AG04449 (cell line): ENCODE data around the gene STXBP5.

ENCODE experiments used
- CTCF ChIA-PET: fragments of 350-600 bp; formaldehyde crosslinking; extraction: SDS; loops from one replicate; lab custom pipeline; 2021; ENCODE audit warnings: antibody characterized with exemption; lab: Yijun Ruan, JAX
- POLR2A ChIA-PET: fragments of 400-600, 350-600 bp; formaldehyde crosslinking; extraction: SDS; loops from one replicate; lab custom pipeline; 2020; ENCODE audit warnings: antibody characterized with exemption, inconsistent platforms; lab: Yijun Ruan, JAX
- DNase-seq: peaks from one replicate; pipeline ENCODE4 v3.0.0-alpha.2; 2010; ENCODE audit warnings: low read depth, low spot score
- H3K4me3 ChIP-seq: 2 replicates; pipeline ENCODE4 v1.5.1; 2011; ENCODE audit warnings: low read depth, mild to moderate bottlenecking, control low read depth, low read length
- CTCF ChIP-seq: IDR thresholded peaks from one replicate; pipeline ENCODE4 v1.5.1; 2011; ENCODE audit warnings: mild to moderate bottlenecking, moderate library complexity, low read length, control low read depth, inconsistent platforms; ENCODE audit not compliant: insufficient read depth; ENCODE audit errors: missing control alignments

Gene STXBP5

GRCh38 chr6:147218797-147219196, 14.6 kb downstream of the STXBP5 start:
- POLR2A ChIA-PET = no interaction called here
- H3K4me3 ChIP-seq = no peak overlapping the region
- CTCF ChIA-PET = no interaction called here
- TF ChIP-seq CTCF = no peak
- no peak for DNase-seq

- POLR2A ChIA-PET = no interaction called here
- no peak for DNase-seq
- TF ChIP-seq CTCF = no peak
- CTCF ChIA-PET = interaction anchor here (1.2 to 1.5 kb wide), 3 partner anchors 11 to 317 kb away, joined by 3 to 5 read pairs (median 3); no protein-coding TSS in a partner anchor
- H3K4me3 ChIP-seq = no peak overlapping the region
These were observed 15.2 kb downstream of the STXBP5 start for GRCh38 chr6:147219463-147219862.

- CTCF ChIA-PET = interaction anchor here (1.2 to 1.5 kb wide), 3 partner anchors 10 to 318 kb away, joined by 3 to 5 read pairs (median 3); no protein-coding TSS in a partner anchor
- POLR2A ChIA-PET = no interaction called here
- no peak overlapping the region for H3K4me3 ChIP-seq
- DNase-seq = no peak
- no peak for TF ChIP-seq CTCF
These were observed 16.1 kb downstream of the STXBP5 start for GRCh38 chr6:147220345-147220744.

- POLR2A ChIA-PET = interaction anchor here (0.6 kb wide), 1 partner anchor 11 kb away, joined by 3 read pairs; no protein-coding TSS in a partner anchor
These were observed 17.5 kb downstream of the STXBP5 start for GRCh38 chr6:147221739-147222138.

GRCh38 chr6:147222160-147222838, 18.1 kb downstream of the STXBP5 start:
- POLR2A ChIA-PET = no interaction called here
- CTCF ChIA-PET = interaction anchor here (1.0 to 2.3 kb wide), 6 partner anchors 8 to 320 kb away, joined by 3 to 9 read pairs (median 4); no protein-coding TSS in a partner anchor
- peak; percentile 23 for TF ChIP-seq CTCF
- no peak for DNase-seq
- H3K4me3 ChIP-seq = no peak overlapping the region

More at GRCh38 chr6:147221739-147222138, 17.5 kb downstream of the STXBP5 start:
- no peak for DNase-seq
- CTCF ChIA-PET = interaction anchor here (1.0 to 2.3 kb wide), 5 partner anchors 9 to 294 kb away, joined by 3 to 8 read pairs (median 3); no protein-coding TSS in a partner anchor
- H3K4me3 ChIP-seq = no peak overlapping the region
- TF ChIP-seq CTCF = no peak

GRCh38 chr6:147223736-147224135, 19.5 kb downstream of the STXBP5 start:
- ChIA-PET POLR2A (no interaction called here), CTCF (interaction anchor here (0.7 to 1.8 kb wide), 3 partner anchors 15 to 322 kb away, joined by 3 to 9 read pairs (median 3); no protein-coding TSS in a partner anchor)
- TF ChIP-seq CTCF = no peak
- no peak overlapping the region for H3K4me3 ChIP-seq
- DNase-seq = no peak
